AG08395 (cell line): ENCODE results near the gene EPHX1.

Experiments
- DNase-seq: peaks from one replicate; pipeline ENCODE4 v3.0.0; 2012; ENCODE audit warnings: mixed read lengths, low spot score

The EPHX1 gene

GRCh38 chr1:225861834-225862580 is 52.1 kb downstream of the EPHX1 start:
- DNase-seq = no peak

GRCh38 chr1:225862581-225862950 is 52.6 kb downstream of the EPHX1 start:
- no peak for DNase-seq

GRCh38 chr1:225863167-225863566 is 53.2 kb downstream of the EPHX1 start:
- no peak for DNase-seq

DNA sequence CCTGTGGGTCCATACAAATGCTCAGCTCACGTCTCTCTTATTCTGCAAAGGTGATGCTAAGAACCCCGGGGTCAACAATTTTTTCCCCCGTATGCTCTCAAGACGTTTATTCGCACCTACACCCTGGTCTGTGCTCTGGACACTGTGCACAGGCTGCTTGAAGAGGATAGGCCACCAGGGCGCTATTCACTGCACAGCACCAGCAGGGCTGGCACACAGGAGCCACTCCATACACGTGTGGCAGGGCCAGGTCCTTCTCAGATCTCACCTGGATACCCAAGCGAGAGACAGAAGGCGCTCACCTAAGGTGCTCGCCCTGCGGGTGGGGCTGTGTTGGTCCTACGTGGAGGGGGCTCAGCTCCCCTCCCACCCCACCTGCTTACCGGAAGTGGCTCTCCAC is 55.6 kb downstream of the EPHX1 start:
- DNase-seq = no peak

- DNase-seq = peak; percentile 37
Measured at GRCh38 chr1:225866061-225866837, 56.3 kb downstream of the EPHX1 start.

- DNase-seq = no peak
Measured at GRCh38 chr1:225866981-225867380, 57.1 kb downstream of the EPHX1 start.

GRCh38 chr1:225868631-225869330 is 58.9 kb downstream of the EPHX1 start:
- DNase-seq = no peak

DNA sequence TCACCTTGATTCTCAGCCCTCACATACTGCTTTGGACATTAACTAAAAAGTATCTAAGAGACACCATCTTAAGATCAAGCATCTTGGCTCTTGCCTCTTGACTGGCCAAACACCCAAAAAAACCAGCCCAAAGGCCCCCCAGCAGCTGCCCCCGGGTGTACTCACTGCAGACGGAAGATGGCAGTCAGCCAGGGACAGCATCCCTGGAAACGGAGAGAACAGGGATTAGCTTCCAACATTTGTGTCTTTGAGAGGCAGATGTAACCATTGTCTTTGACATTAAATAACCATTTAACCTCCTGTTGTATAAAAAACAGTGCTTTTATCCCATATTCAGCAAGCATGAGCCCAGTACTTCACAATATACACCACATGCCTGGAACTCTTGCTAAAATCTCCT is 61.0 kb downstream of the EPHX1 start:
- no peak for DNase-seq

GRCh38 chr1:225871359-225872074 is 61.6 kb downstream of the EPHX1 start:
- DNase-seq = no peak

DNA sequence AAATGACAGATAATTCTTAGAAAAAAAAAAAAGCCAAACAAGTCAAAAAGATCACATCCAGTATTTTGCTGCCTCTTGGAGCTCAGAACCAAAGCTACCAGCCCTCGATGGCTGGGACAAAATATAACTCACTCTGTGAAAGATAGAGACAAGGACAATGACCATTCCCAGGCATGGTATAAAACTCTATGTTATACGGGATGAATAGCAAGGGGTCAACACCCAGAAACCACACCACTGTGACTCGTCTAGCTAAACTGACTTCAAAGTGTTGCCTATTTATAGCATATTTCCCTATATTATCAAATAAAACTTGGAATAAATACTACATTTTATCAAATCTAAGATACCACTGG is 62.1 kb downstream of the EPHX1 start:
- no peak for DNase-seq

DNA sequence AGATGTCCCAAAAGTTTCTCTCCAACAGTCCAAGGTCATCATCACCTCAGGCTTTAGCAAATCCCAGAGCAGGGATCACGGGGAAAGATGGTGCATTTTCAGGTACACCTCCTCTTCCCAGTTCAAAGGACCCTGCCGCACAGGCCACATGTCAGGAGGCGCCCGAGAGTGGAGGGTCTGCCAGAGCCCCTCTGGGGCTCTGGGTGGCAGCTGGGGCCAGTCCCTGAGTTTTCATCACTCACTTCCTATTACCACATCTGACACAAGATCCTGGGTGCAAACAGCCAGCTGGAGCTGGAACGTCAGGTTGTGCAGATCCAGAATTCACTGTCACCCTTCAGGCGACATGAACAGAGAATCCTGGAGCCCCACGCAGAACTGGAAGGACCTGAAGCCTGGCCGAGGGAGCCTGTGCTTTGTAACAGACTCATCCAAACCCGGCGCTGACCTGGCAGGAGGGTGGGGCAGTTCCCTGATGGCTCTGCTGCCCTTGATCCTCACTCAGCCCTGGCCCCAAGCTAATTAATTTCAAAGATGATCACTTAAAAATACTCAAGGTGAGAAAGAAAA is 63.4 kb downstream of the EPHX1 start:
- DNase-seq = no peak

- no peak for DNase-seq
Measured at GRCh38 chr1:225874431-225874830, 64.5 kb downstream of the EPHX1 start.

- DNase-seq = no peak
Measured at GRCh38 chr1:225875044-225875815, 65.3 kb downstream of the EPHX1 start.

GRCh38 chr1:225876900-225877510 is 67.1 kb downstream of the EPHX1 start:
- DNase-seq = no peak

- peak; percentile 76 for DNase-seq
Measured at GRCh38 chr1:225877580-225877979, 67.7 kb downstream of the EPHX1 start.

DNA sequence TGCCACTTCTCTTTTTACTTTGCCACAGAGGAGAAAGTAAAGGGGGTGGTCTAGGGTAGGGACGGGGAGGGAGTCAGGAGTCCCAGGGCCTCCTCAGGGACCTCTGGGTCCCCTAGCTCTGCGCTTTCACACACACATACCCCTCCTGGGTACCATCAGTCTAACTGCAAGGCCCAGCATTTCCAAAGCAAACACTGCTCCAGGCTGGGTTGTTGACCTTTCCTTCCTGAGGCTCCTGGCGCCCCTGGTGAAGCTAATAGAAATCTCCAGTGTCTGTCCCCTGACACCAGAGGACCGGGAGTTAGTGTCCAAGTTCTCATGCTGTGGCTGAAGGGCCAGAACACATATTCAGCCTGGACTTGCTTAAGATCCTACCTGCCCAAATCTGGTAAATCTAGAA is 68.4 kb downstream of the EPHX1 start:
- no peak for DNase-seq

- DNase-seq = no peak
Measured at GRCh38 chr1:225879521-225880221, 69.7 kb downstream of the EPHX1 start.

DNA sequence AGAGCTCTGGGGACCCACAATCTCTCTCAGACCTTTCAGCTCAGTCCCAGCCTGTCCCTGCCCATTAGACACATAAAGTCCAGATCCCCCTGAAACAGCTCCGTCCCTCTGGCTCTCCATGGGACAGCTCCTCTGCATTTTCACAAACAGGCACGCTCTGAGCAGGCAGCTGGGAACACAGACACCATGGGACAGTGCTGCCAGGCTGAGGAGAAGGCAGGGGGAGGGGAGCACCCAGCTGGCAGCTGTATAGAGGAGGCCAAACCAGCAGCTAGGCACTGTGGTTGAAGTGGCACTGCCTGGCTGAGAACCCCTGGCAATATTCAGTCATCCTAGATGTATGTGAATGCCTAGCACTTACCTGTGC is 70.3 kb downstream of the EPHX1 start:
- DNase-seq = no peak

GRCh38 chr1:225880636-225881035 is 70.7 kb downstream of the EPHX1 start:
- no peak for DNase-seq
